HG03060 (cell line): Measurements from ENCODE around the gene VTI1A.
"Not testable (repeated sequence)": the region's sequence is repeated elsewhere in the genome, so short reads cannot be mapped to it uniquely, and the experiment has no call there.

Experiments
- ATAC-seq: cut with Tn5 transposase; IDR thresholded peaks from one replicate; pipeline ENCODE4 v1.9.1; 2021; ENCODE audit warnings: low read depth, moderate number of reproducible peaks; ENCODE audit not compliant: unreplicated experiment

The VTI1A gene

GRCh38 chr10:112706577-112706976 is 259.6 kb downstream of the VTI1A start:
- ATAC-seq: no peak

GRCh38 chr10:112708461-112708860 is 261.4 kb downstream of the VTI1A start:
- ATAC-seq: no peak

DNA sequence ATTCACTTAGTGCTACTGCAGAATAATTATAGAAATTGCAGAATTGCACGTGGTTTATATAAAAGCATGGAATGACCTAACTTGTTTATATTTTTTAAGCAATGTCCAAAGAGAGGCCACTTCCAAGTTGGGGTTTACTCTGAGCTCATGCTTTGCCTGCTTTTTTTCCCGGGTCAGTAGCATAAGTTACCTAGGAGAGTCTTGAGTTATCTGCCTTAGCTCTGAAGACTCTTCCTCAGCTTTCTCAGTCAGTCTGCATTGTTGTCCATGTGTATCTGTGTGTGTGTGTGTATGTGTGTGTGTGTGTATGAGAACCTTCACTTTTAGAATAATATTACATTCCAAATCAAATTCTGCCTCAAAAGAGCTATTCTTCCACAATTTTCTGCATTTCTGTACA is 263.5 kb downstream of the VTI1A start:
- no peak for ATAC-seq

DNA sequence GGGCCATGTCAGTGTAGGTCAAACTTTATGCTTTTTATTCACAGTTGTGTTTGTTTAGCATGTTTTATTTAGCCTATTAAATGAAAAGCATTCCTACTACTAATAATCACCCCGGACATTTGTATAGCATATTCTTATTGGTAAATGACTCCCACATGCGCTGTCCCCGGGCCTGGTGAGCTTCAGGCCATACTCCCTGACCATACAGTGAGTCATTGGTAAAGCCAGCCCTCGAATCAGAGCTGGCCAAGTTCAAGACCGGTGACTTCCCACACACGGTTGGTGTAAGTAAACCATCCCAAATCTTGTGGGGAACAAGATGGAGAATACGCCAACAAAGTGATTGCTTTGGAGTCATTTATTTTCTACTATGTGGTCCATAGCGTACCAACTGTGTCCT is 264.4 kb downstream of the VTI1A start:
- ATAC-seq: no peak

DNA sequence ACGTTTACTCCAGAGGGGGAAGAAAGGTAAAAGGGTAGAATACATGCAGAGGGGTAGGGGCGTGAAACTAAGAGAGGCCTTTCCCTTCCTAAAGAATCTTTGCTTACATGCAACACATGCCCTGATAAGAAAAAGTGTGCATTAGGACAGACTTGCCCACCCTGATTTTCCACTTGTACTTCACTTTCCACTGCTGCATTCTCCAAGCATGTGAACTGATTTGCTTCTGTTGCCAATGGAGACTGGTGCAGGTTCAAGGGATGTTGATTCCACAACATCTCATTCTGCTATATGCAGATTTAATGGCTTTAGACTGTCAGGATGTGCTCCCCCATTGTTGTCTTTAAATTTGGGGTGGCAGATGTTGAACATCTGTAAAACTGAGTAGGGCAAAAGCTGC is 265.5 kb downstream of the VTI1A start:
- ATAC-seq: no peak

- ATAC-seq: no peak
Measured at GRCh38 chr10:112713411-112713810, 266.4 kb downstream of the VTI1A start.

DNA sequence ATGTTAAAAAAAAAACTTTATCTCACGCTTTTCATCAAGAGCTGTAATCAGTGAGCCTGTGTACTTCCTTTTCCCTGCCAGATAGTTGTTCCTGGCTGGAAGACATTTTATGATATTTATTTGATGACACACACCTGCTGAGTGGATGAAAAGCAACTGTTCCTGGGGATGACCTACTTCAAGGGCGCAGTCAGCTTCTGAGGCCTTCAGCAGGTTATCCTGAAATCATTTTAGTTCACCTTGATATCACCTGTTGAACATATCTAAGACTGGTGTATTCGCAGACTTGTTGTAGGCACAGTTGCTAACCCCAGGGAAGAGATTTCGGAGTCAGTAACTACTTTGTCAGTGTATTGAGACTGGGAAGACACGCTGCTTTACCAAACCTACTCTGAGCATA is 268.6 kb downstream of the VTI1A start:
- no peak for ATAC-seq

DNA sequence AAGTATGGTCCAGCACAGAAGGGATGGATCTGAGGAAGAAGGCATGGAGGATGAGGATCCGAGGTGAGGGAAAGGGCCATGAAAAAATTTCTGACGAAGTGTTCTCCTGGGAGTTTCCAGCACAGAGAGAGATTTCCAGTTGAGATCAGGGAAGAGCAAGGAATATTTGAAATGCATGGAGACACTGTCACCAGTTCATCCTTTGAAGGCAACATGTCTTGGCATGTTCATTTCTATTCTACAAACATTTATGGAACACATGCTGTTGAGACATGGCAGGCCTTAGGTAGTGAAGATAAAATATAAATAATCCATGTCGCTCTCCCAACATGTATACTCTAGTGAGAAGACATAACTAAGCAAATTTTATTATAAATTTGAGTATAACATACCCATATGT is 269.1 kb downstream of the VTI1A start:
- ATAC-seq: no peak

DNA sequence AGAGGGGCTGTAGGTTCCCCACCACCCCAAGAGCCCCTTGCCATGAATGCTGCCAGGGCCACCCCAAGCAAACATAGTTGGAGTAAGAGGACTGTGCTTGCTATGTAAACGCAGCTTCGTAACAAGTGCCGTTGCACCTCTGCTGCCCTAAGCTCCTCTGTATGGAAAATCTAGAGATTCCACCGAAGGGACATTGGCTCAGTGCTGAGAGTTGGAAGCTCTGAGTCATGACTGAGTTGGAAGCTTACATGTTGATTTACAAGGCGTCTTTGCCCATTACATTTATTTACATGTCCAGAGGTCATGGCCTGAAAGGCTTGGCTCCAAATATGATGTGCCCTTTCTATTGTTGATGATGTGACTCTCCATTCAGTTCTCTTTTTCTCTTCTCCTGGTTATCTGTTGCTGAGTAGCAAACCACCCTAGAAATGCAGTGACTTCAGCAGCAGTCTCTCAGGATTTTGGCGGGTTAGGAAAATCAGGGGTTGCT is 270.0 kb downstream of the VTI1A start:
- ATAC-seq: no peak

DNA sequence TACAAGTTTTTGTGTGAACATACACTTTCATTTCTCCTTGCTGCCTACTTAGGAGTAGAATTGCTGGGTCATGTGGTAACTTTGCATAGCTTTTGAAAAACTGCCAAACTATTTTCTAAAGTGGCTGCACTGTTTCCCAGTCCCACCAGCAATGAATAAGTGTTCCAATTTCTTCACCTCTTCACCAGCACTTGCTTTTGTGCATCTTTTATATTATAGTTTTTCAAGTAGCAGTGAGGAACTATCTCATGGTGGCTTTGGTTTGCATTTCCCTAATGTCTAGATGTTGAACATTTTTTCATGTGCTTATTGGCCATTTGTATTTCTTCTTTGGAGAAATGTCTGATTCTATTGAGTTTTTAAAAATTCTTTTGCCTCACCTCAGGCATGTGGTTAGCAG is 273.2 kb downstream of the VTI1A start:
- ATAC-seq: no peak

GRCh38 chr10:112721080-112721698 is 274.2 kb downstream of the VTI1A start:
- ATAC-seq: no peak

DNA sequence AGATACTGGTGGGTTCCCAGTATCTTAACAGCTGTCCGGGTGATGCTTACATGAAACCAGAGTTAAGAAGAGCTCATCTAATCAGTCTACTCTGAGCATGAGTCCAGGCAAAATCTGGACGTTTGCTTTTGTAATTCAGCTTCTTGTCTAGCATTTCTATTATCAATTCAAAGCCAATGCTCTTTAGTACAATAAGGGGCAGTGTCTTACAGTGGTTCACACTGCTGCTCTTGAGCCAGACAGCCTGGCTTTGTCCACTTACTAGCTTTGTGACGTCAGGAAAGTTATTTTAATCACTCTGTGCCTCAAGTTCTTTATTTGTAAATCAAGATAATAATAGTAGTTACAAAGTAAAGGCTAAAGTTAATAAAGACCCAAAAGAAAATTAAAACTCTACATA is 275.7 kb downstream of the VTI1A start:
- ATAC-seq: no peak

- ATAC-seq: no peak
Measured at GRCh38 chr10:112723876-112724275, 276.9 kb downstream of the VTI1A start.

DNA sequence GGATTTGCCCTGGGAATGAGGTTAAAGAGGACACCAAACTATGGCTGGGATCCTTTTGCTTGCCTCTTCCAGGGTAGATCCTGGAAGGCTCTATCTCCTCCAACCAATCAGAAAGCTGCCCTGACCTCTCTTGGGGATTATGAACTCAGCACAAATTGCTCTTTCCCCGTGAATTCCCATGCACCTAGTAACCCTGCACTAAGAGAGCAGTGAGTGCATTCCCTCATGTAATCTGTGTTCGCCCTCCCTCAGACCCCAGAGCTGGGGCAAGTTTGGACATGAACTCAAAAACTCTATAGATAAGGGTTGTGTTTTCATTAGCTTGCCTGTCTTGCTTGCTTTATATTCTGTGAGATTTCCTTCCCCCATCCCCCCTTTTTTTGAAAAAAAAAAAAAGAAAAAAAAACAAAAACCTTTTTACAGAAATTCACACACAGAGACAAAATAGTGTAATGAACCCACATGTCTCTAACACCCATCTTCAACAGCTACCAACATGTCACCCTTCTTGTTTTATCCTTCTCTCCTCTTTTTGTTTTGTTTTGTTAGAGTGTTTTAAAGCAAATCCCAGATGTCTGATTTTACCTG is 277.5 kb downstream of the VTI1A start:
- no peak for ATAC-seq

GRCh38 chr10:112728118-112728883 is 281.3 kb downstream of the VTI1A start:
- ATAC-seq: no peak

DNA sequence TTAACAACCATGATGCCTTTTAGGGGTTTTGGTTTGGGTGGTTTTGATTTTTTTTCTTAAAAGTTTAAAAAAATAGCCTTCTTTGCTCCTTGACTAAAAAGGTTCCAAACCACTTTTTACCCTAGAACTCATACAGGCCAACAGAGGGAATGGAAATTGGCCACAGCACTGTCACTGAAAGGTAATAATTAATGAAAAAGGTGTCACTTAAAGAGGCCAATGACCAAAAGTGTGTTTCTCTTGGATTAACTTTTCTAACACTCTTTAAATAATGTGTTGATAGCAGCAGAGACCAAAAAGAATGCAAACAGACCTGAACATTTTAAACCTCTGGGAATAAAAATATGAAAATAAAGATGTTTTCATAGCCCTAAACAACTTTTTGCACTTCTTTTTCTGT is 282.0 kb downstream of the VTI1A start:
- ATAC-seq: no peak

DNA sequence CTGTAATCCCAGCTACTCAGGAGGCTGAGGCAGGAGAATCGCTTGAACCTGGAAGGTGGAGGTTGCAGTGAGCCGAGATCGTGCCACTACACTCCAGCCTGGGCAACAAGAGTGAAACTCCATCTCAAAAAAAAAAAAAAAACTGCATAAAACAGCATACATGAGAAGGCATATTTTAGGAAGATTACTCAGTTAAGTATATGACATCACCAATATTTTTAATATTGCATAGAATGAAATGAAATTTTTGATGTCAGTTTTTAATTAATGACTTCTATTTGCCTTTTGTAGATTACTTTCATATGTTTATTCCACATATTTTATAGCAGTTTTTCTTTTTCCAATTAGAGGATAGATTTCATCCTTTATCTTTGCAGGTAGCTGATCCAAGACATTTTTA is 284.4 kb downstream of the VTI1A start:
- ATAC-seq: not testable (repeated sequence)

DNA sequence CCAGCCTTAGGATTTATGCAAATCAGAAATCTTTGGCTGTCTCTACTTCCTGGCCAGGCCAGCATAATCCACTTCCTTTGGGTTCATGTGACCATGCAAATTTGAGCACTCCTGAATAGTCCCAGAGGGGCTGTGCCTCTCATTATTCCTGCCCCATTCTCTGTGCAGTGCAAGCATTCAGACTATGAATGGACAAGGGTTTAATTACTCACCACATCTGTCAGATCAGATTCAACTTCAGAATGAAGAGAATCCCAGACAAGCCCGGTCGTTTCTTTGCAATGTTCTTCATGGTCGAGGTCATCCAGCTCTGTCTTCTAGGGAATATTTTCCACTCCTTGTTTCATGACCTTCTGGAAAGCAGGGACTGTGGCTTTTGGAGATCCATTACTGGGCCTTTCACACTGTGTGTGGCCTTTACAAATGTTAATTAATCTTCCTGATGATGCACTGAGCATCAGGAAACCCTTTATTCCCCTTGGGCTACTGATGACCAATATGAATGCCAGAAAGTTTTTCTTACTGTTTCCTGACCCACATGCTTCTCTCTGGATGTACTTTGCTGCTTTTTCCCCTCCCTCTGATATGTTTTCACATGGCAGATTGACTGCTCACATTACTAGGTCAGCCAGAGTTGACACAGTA is 285.4 kb downstream of the VTI1A start:
- ATAC-seq: no peak

- no peak for ATAC-seq
Measured at GRCh38 chr10:112735041-112735695, 288.2 kb downstream of the VTI1A start.

GRCh38 chr10:112738606-112739591 is 291.9 kb downstream of the VTI1A start:
- ATAC-seq: no peak
